LoVo (cell line): ENCODE measurements around the gene GLCCI1.
"Not testable (repeated sequence)": the region's sequence is repeated elsewhere in the genome, so short reads cannot be mapped to it uniquely, and the experiment has no call there.

Source experiments
- DNase-seq: peaks from one replicate; pipeline ENCODE4 v3.0.0-alpha.2; 2016; ENCODE audit warnings: low spot score

GLCCI1 gene

GRCh38 chr7:8051373-8051772 lies 82.8 kb downstream of the GLCCI1 start:
- no peak for DNase-seq

- no peak for DNase-seq
These were observed 83.4 kb downstream of the GLCCI1 start for GRCh38 chr7:8051998-8052397.

- DNase-seq, result no peak
These were observed 84.2 kb downstream of the GLCCI1 start for GRCh38 chr7:8052824-8053223.

DNA sequence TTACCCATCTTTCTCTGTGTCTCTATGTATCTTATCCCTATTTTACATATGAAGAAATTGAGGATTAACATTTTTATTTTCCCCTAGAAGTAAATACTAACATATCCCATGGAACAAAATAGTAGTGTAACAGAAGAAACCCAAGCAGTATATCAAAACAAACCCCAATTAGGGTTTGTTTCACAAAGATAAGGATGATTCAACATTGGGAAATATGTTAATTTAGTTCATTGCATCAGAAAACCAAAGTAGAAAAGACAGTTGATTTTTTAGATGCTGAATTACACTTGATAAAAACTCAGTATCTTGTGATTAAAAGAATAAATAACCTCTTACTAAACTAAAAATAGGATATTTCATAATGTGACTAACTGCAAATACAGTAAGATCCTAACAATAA lies 87.8 kb downstream of the GLCCI1 start:
- no peak for DNase-seq

GRCh38 chr7:8057566-8057965 lies 89.0 kb downstream of the GLCCI1 start:
- no peak for DNase-seq

- no peak for DNase-seq
These were observed 89.7 kb downstream of the GLCCI1 start for GRCh38 chr7:8058322-8058721.

DNA sequence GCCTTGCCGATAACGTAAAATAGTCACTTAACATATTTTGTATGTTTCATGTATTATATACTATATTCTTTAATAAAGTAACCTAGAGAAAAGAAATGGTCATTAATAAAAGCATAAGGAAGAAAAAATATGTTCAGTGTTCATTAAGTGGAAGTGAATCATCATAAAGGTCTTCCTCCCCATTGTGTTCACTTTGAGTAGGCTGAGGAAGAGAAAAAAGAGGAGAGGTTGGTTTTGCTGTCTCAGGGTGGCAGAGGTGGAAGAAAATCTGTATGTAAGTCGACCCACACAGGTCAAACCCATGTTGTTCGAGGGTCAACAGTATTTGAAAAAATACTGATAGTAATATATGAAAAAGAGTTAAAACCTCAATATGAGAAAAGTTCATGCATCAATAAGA lies 90.3 kb downstream of the GLCCI1 start:
- no peak for DNase-seq

- DNase-seq, result no peak
These were observed 91.6 kb downstream of the GLCCI1 start for GRCh38 chr7:8060241-8060640.

GRCh38 chr7:8063300-8063699 lies 94.7 kb downstream of the GLCCI1 start:
- DNase-seq, result not testable (repeated sequence)

DNA sequence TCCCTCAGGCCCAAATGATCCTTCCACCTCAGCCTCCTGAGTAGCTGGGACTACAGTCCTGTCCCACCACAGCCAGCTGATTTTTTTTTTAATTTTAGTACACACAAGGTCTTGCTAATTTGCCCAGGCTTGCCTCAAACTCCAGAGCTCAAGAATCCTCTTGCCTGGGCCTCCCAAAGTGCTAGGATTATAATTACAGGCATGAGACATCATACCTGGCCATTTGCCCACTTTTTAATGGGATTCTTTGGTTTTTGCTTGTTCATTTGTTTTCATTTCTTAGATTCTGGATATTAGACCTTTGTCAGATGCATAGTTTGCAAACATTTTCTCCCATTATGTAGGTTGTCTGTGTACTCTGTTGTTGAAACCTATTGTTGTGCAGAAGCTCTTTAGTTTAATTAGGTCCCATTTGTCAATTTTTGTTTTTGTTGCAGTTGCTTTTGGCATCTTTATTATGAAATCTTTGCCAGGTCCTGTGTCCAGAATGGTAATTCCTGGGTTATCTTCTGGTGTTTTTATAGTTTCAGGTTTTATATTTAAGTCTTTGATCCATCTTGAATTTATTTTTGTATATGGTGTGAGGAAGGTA lies 95.2 kb downstream of the GLCCI1 start:
- DNase-seq, result peak; percentile 11

- DNase-seq, result no peak
These were observed 96.2 kb downstream of the GLCCI1 start for GRCh38 chr7:8064828-8065227.

- DNase-seq, result no peak
These were observed 96.8 kb downstream of the GLCCI1 start for GRCh38 chr7:8065356-8065813.

GRCh38 chr7:8068892-8069686 lies 100.5 kb downstream of the GLCCI1 start:
- DNase-seq, result no peak

DNA sequence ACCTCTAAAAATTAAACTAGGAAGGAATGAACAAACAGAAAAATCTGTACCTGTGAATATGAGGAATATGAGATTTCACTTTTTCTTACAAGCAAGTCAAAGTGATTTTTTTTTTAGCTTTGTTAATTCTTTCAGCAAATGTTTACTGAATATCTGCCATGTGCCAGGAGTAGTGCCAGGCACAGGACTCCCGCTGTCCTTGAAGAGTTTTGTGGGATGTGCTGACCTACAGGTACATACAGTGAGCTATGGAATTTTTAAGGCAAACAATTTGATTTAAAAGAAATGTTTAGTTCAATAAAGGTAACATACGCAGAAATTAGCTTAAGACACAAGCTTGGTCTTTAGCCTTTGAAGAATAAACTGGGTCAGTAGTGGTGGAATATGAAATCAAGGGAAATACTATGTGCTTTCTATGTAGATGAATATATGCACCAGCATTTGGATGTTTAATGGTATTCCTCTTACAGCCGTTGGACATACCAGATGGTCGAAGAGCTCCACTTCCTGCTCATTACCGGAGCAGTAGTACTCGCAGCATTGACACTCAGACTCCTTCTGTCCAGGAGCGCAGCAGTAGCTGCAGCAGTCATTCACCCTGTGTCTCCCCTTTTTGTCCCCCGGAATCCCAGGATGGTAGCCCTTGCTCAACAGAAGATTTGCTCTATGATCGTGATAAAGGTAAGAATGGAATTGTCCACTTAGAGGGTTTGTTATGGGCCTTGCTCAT lies 102.0 kb downstream of the GLCCI1 start:
- no peak for DNase-seq

- DNase-seq, result no peak
These were observed 109.8 kb downstream of the GLCCI1 start for GRCh38 chr7:8078418-8078817.

DNA sequence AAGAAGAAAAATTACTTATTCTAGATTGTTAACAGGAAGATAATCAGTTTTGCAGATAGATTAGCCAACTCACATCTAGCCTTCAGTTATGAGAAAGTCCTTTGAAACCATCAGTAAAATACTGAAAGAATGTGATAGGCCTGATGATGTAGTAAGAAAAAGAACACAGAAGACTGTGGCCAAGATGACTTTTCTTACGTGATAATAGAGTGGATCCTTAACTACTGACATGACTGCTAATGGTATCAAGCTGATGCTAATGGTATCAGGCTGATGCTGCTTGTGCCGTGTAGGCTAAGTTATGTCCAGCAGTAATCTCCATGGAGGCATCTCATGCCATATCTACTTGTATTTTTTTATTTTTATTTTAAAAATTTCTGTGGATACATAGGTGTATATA lies 114.2 kb downstream of the GLCCI1 start:
- DNase-seq, result no peak

DNA sequence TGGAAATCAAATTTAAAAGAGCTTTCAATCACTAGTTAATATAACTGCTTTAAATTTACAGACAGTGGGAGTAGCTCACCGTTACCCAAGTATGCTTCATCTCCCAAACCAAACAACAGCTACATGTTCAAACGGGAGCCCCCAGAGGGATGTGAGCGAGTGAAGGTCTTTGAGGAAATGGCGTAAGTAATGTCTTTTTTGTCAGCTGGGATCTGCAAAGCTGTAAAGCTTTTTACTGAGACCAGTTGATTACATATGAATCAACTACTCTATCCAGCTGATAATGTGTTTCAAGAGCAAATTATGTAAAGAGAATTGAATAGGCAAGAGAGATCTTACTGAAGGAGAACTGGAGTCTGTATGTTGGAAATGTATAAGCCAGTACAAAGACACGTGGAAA lies 116.2 kb downstream of the GLCCI1 start:
- no peak for DNase-seq

DNA sequence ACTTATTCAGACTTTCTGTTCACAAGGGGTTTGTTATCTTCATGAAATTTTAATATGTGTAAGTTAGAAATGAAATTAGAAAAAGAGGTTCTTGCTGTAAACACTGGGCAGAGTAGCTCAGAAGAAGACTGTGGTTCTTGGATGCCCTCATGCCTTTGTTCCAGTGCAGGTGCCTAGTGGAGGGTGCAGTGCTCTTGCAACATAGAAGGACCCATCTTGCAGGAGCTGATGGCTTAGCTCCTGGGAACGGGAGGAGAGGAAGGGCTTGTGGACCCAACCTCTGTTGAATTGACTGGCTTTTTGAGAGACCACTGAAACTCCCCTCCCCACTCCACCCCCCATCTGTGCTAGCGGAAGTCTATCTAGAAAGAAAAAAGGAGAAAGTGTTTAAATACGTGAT lies 116.8 kb downstream of the GLCCI1 start:
- DNase-seq, result no peak

DNA sequence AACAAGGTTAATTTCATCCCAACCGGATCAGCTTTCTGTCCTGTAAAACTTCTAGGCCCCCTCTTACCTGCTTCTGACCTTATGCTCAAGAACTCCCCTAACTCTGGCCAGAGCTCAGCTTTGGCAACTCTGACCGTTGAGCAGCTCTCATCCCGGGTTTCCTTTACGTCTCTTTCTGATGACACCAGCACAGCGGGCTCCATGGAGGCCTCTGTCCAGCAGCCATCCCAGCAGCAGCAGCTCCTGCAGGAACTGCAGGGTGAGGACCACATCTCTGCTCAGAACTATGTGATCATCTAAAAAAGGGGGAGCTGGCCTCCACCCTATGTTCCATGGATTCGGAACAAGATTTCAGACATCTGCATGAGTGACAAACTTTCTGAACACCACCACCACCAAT lies 117.6 kb downstream of the GLCCI1 start:
- DNase-seq, result no peak

- DNase-seq, result no peak
These were observed 120.6 kb downstream of the GLCCI1 start for GRCh38 chr7:8089036-8089780.

DNA sequence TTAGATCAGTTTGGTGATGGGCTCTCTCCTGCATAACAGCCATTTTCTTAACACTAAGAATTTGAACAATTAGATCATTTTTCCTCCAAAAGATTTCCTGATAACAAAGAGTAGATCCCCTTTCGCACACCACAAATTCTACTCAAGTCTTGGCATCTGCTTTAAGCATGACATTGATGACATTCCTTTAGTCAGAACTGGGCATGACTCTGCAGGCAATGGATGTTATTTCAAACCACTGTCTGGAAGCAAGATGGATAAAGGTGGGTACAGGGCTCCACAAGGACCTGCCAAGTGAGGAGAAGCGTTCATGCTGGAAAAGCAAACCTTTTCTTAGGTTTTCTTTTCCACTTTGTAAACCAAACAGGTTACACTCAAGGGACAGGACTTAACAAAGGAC lies 123.5 kb downstream of the GLCCI1 start:
- DNase-seq, result no peak
